Peyer's patch (tissue), 4 donors: ENCODE results near the gene COL6A5.

Experiments used
- POLR2A ChIP-seq, 2 donors: fragments of 450-650 bp; IDR thresholded peaks; one replicate each; pipeline ENCODE4 v1.5.1; 2017; ENCODE audit warnings: antibody characterized with exemption in 2 of 2, mild to moderate bottlenecking in 2 of 2, moderate library complexity in 2 of 2
- TF ChIP-seq, protein P1 (sequence below), 6 experiments: fragments of 450-650 bp in 4 of 6; fragments of 200-600 bp in 2 of 6; sonication (generic) in 1 of 6; IDR thresholded peaks; one replicate each; pipeline ENCODE4 v1.5.1; 2017 to 2019; ENCODE audit warnings: antibody characterized with exemption in 6 of 6, mild to moderate bottlenecking in 3 of 6, moderate library complexity in 1 of 6

DNA sequence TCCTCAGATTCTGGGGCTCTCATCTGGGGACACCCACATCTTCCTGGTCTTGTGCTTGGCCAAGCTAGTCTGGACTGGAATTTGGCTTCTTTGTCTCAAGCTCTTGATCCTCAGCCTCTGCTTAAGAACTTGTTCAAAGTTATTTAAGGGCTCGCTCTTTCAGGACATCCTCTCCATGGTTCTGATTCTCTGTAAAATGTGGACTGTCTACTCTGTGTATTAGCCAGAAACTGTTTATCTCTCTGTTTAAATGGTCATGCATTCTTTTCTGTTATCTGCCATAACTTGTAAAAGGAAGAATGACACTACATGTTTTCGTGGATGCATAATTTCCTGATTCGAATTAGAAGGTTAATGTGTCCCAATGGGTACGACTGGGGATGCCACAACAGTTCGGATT, 79.4 kb downstream of the COL6A5 start:
- TF ChIP-seq, protein P1, sequence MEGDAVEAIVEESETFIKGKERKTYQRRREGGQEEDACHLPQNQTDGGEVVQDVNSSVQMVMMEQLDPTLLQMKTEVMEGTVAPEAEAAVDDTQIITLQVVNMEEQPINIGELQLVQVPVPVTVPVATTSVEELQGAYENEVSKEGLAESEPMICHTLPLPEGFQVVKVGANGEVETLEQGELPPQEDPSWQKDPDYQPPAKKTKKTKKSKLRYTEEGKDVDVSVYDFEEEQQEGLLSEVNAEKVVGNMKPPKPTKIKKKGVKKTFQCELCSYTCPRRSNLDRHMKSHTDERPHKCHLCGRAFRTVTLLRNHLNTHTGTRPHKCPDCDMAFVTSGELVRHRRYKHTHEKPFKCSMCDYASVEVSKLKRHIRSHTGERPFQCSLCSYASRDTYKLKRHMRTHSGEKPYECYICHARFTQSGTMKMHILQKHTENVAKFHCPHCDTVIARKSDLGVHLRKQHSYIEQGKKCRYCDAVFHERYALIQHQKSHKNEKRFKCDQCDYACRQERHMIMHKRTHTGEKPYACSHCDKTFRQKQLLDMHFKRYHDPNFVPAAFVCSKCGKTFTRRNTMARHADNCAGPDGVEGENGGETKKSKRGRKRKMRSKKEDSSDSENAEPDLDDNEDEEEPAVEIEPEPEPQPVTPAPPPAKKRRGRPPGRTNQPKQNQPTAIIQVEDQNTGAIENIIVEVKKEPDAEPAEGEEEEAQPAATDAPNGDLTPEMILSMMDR (IDR thresholded peaks at IDR 0.05) = no peak
- TF ChIP-seq POLR2A (IDR thresholded peaks at IDR 0.05) = no peak
